Activated CD8-positive, alpha-beta T cell treated with anti-CD3 and anti-CD28 coated beads, Interleukin-2, amount 10 ng/mL, durations not matched to agents 7 days and 5 days (primary cell): Measurements from ENCODE around the gene PREX1. TPM values are rescaled to one million over a fixed set of nuclear protein-coding genes. Genes with fewer than 3 reads are reported as not detected.
"Not testable (repeated sequence)": the region's sequence is repeated elsewhere in the genome, so short reads cannot be mapped to it uniquely, and the experiment has no call there.

Experiments
- ATAC-seq: fragments of 150-1000 bp; cut with Tn5 transposase; one replicate; pipeline ENCODE4 v1.10.0; 2021; ENCODE audit warnings: moderate library complexity
- CTCF ChIA-PET: fragments of 350-600 bp; sonication (Branson Sonifier 250); formaldehyde crosslinking; loops from one replicate; lab custom pipeline; 2021; ENCODE audit warnings: antibody characterized with exemption; lab: Charles Lee
- POLR2A ChIA-PET: fragments of 350-600 bp; sonication (Branson Sonifier 250); formaldehyde crosslinking; loops from one replicate; lab custom pipeline; 2021; ENCODE audit warnings: antibody characterized with exemption; lab: Charles Lee
- DNase-seq: peaks from one replicate; pipeline ENCODE4 v3.0.0-alpha.2; 2020
- H3K27ac Mint-ChIP-seq: one replicate; pipeline ENCODE4 v1.8.0; 2021; ENCODE audit warnings: mild to moderate bottlenecking, mixed read lengths
- H3K27me3 Mint-ChIP-seq: one replicate; pipeline ENCODE4 v1.8.0; 2021; ENCODE audit warnings: low read depth, mixed read lengths
- H3K36me3 Mint-ChIP-seq: one replicate; pipeline ENCODE4 v1.8.0; 2021; ENCODE audit warnings: low read depth, mixed read lengths
- H3K4me1 Mint-ChIP-seq: one replicate; pipeline ENCODE4 v1.8.0; 2021; ENCODE audit warnings: low read depth, mixed read lengths
- H3K4me3 Mint-ChIP-seq: one replicate; pipeline ENCODE4 v1.8.0; 2021; ENCODE audit warnings: mild to moderate bottlenecking, mixed read lengths
- H3K9me3 Mint-ChIP-seq: one replicate; pipeline ENCODE4 v1.8.0; 2022; ENCODE audit warnings: mixed read lengths; ENCODE audit not compliant: insufficient read depth
- total RNA-seq, 2 experiments: library from RNA; stranded (reverse); gene quantifications; one replicate each; pipeline ENCODE4 v1.2.3, GENCODE V29; 2021

Gene PREX1
- 100 to 1,000 TPM; 146 to 152 TPM for total RNA-seq

DNA sequence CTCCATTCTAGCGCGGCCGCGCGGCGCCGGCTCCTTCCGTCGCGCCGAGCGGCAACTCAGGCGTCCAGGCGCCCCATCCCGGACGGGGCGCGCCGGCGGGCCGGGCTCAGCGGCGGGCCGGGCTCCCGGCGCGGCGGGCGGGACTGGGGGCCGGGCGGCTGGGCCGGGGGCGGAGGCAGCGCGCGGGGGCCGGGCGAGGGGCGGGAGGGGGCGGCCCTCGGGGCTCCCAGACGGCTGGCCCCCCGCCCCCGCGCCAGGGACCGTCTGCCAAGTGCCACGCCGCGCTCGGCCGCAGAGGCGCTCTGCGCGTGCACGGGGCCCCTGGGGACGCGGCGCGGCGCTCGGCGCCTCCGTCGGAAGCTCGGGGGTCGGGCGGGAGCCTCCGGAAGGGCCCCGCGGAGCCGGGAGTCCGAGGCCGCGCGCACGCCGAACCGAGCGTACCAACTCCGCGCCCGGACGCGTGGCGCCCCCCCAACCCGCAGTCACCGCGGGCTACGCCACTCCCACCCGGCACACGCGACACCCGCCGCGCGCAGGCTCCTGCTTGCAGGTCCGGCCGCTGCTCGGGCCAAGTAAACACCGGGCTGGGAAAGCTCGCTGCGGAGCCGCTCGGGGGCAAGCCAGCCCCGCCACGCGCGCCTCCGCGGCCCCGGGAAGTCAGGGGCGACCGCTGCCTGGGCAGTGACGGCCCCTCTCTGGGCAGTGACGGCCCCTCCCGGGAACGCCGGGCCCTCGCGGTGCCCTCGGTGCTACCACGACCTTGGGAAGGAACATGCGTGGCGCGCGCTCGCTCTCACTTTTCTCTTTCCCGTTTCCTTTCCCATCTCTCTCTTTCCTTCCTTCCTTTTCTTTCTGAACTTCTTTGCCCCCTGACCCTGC, at the start of gene PREX1:
PREX1 (minus strand) TSS at position 145 of the 879 bp plus-strand sequence; CDS start at position 6, 139 bp downstream.
- CTCF ChIA-PET: interaction anchor here (1.2 to 2.5 kb wide), 6 partner anchors 10 to 121 kb away, joined by 3 to 6 read pairs (median 4); no protein-coding TSS in a partner anchor
- Mint-ChIP-seq H3K4me1 (peaks cover 10% of the 10 kb centered on the region), H3K9me3 (no peaks in the 10 kb centered on the region), H3K4me3 (peak within 1 kb of the TSS; percentile 91), H3K27ac (peak within 1 kb of the TSS; percentile 88), H3K27me3 (peaks cover 3% of the 10 kb centered on the region), H3K36me3 (peaks cover 35% of the 10 kb centered on the region)
- DNase-seq: peak; percentile 85
- POLR2A ChIA-PET: interaction anchor here (0.7 to 1.6 kb wide), 8 partner anchors 9 to 140 kb away, joined by 3 to 5 read pairs (median 4); no protein-coding TSS in a partner anchor
- peak; percentile 79 for ATAC-seq

- DNase-seq (no peak), ATAC-seq (no peak)
- no peak overlapping the region for H3K27ac Mint-ChIP-seq
- CTCF ChIA-PET: interaction anchor here (0.6 to 1.0 kb wide), 2 partner anchors 220 to 257 kb away, joined by 3 to 4 read pairs; no protein-coding TSS in a partner anchor
- peaks cover 5% of the 10 kb centered on the region for H3K36me3 Mint-ChIP-seq
- H3K9me3 Mint-ChIP-seq: peaks cover under 1% of the 10 kb centered on the region
- H3K4me3 Mint-ChIP-seq: no peak overlapping the region
- H3K27me3 Mint-ChIP-seq: no peaks in the 10 kb centered on the region
- peaks cover 32% of the 10 kb centered on the region for H3K4me1 Mint-ChIP-seq
- POLR2A ChIA-PET: no interaction called here
Measured at GRCh38 chr20:48877304-48877703, 49.5 kb upstream of the PREX1 start.

- DNase-seq (no peak), ATAC-seq (no peak)
- Mint-ChIP-seq H3K27me3 (no peaks in the 10 kb centered on the region), H3K27ac (no peak overlapping the region), H3K4me3 (no peak overlapping the region), H3K36me3 (peaks cover 5% of the 10 kb centered on the region), H3K4me1 (peaks cover 35% of the 10 kb centered on the region), H3K9me3 (peaks cover 3% of the 10 kb centered on the region)
- ChIA-PET POLR2A (no interaction called here), CTCF (interaction anchor here (0.8 to 1.2 kb wide), 2 partner anchors 218 to 243 kb away, joined by 3 to 4 read pairs; no protein-coding TSS in a partner anchor)
Measured at GRCh38 chr20:48875914-48876240, 48.1 kb upstream of the PREX1 start.

DNA sequence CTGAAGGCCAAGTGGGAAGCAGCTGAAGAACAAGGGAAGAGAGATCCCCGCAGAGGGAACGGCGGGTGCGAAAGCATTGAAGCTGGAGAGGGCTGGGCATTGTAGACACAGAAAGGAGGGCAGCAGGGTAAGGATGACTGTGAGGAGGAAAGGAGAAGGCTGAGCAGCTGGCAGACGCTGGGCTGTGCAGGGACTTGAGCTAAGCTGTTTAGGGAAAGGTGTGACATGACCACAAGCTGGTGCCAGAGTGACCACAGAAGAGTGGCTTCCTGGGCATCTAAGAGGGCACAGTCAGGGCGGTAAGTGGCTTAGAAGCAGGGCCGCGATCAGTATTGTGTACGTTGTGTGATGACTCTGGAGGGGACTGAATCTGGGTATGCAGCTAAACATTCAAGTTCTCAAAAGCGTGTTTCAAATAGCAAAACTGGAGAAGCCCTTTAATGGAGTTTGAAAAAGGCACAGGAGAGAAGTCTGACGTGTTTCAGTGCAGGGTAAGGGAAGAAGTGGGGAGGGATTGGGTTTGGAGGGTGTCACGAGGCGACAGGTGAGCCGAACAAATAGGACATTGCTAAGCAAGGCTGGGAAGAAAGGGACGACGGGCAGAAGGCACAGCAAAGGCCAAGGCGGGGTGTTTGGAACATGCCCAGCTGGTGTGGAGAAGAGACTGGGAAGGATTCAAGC, 47.6 kb upstream of the PREX1 start:
- Mint-ChIP-seq H3K36me3 (peaks cover 5% of the 10 kb centered on the region), H3K4me1 (peaks cover 35% of the 10 kb centered on the region), H3K9me3 (peaks cover 3% of the 10 kb centered on the region), H3K4me3 (no peak overlapping the region), H3K27ac (no peak overlapping the region), H3K27me3 (no peaks in the 10 kb centered on the region)
- ChIA-PET POLR2A (interaction anchor here (0.6 kb wide), 1 partner anchor 312 kb away, joined by 4 read pairs; no protein-coding TSS in a partner anchor), CTCF (interaction anchor here (1.2 kb wide), 1 partner anchor 218 kb away, joined by 4 read pairs; no protein-coding TSS in a partner anchor)
- DNase-seq (no peak), ATAC-seq (no peak)

GRCh38 chr20:48869442-48869841, 41.6 kb upstream of the PREX1 start:
- ATAC-seq, H3K27me3 Mint-ChIP-seq, H3K27ac Mint-ChIP-seq, H3K4me3 Mint-ChIP-seq, H3K9me3 Mint-ChIP-seq, CTCF ChIA-PET, POLR2A ChIA-PET, H3K36me3 Mint-ChIP-seq, DNase-seq: not testable (repeated sequence)
- peaks cover 24% of the 10 kb centered on the region for H3K4me1 Mint-ChIP-seq

GRCh38 chr20:48866936-48867335, 39.1 kb upstream of the PREX1 start:
- Mint-ChIP-seq H3K9me3 (no peaks in the 10 kb centered on the region), H3K27me3 (peaks cover 7% of the 10 kb centered on the region), H3K4me1 (peaks cover 11% of the 10 kb centered on the region), H3K4me3 (no peak overlapping the region), H3K36me3 (no peaks in the 10 kb centered on the region), H3K27ac (no peak overlapping the region)
- ChIA-PET POLR2A (no interaction called here), CTCF (no interaction called here)
- DNase-seq (no peak), ATAC-seq (no peak)

- H3K27ac Mint-ChIP-seq: no peak overlapping the region
- peaks cover 7% of the 10 kb centered on the region for H3K27me3 Mint-ChIP-seq
- ATAC-seq: no peak
- no peak for DNase-seq
- CTCF ChIA-PET: no interaction called here
- H3K9me3 Mint-ChIP-seq: no peaks in the 10 kb centered on the region
- POLR2A ChIA-PET: no interaction called here
- no peaks in the 10 kb centered on the region for H3K36me3 Mint-ChIP-seq
- H3K4me1 Mint-ChIP-seq: peaks cover 21% of the 10 kb centered on the region
- no peak overlapping the region for H3K4me3 Mint-ChIP-seq
Measured at GRCh38 chr20:48864738-48865318, 37.0 kb upstream of the PREX1 start.

DNA sequence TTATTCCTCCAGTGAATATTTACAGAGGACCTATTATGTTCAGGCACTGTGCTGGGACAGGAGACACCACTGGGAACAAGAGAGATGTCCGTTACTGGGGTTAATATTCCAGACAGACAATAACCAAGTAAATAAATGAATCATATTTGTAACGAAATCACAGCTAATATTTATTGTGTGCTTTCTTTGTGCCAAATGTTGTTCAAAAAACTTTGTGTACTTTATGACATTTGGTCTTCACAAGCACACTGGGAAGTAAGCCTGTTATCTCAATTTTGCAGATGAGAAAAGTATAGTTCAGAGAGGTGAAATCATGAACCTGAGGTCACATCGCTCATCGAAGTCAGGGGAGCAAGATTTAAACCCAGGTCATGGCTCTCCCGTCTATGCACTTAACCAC, 36.5 kb upstream of the PREX1 start:
- Mint-ChIP-seq H3K27ac (no peak overlapping the region), H3K36me3 (no peaks in the 10 kb centered on the region), H3K27me3 (peaks cover 7% of the 10 kb centered on the region), H3K4me3 (no peak overlapping the region), H3K9me3 (no peaks in the 10 kb centered on the region), H3K4me1 (peaks cover 21% of the 10 kb centered on the region)
- ChIA-PET POLR2A (no interaction called here), CTCF (no interaction called here)
- ATAC-seq (no peak), DNase-seq (no peak)

DNA sequence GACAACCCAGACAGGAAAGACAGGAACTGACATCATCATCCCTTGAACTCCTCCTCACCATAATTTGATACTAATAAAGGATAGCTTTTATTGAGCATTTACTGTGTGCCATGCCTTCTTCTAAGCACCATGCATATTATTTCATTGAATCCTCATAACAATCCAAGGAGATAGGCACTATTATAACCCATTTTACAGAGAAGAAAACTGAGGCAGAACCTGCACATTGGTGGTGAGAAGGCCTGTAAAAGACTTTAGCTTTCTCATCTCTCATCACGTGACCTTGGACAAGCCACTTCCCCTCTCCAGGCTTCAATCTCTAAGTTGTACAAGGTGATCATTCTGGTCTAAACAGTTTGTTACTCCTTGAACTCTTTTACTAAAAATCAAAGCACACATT, 34.5 kb upstream of the PREX1 start:
- ChIA-PET POLR2A (no interaction called here), CTCF (interaction anchor here (1.2 kb wide), 1 partner anchor 205 kb away, joined by 3 read pairs; no protein-coding TSS in a partner anchor)

GRCh38 chr20:48861444-48861843, 33.6 kb upstream of the PREX1 start:
- POLR2A ChIA-PET: interaction anchor here (0.7 to 1.1 kb wide), 2 partner anchors 51 to 165 kb away, joined by 3 to 5 read pairs; no protein-coding TSS in a partner anchor
- Mint-ChIP-seq H3K27me3 (peaks cover 7% of the 10 kb centered on the region), H3K9me3 (no peaks in the 10 kb centered on the region), H3K27ac (no peak overlapping the region), H3K36me3 (no peaks in the 10 kb centered on the region), H3K4me3 (no peak overlapping the region), H3K4me1 (peaks cover 21% of the 10 kb centered on the region)
- DNase-seq (no peak), ATAC-seq (no peak)
- CTCF ChIA-PET: no interaction called here

More for the DNA sequence above, 34.5 kb upstream of the PREX1 start:
- DNase-seq: no peak
- H3K4me1 Mint-ChIP-seq: peaks cover 21% of the 10 kb centered on the region
- no peak overlapping the region for H3K4me3 Mint-ChIP-seq
- H3K36me3 Mint-ChIP-seq: no peaks in the 10 kb centered on the region
- ATAC-seq: no peak
- peaks cover 7% of the 10 kb centered on the region for H3K27me3 Mint-ChIP-seq
- no peaks in the 10 kb centered on the region for H3K9me3 Mint-ChIP-seq
- no peak overlapping the region for H3K27ac Mint-ChIP-seq

GRCh38 chr20:48858075-48858790, 30.4 kb upstream of the PREX1 start:
- H3K4me3 Mint-ChIP-seq: no peak overlapping the region
- H3K27me3 Mint-ChIP-seq: no peaks in the 10 kb centered on the region
- H3K4me1 Mint-ChIP-seq: peaks cover 19% of the 10 kb centered on the region
- DNase-seq (no peak), ATAC-seq (no peak)
- CTCF ChIA-PET: no interaction called here
- POLR2A ChIA-PET: no interaction called here
- H3K36me3 Mint-ChIP-seq: no peaks in the 10 kb centered on the region
- no peaks in the 10 kb centered on the region for H3K9me3 Mint-ChIP-seq
- no peak overlapping the region for H3K27ac Mint-ChIP-seq
